SH-SY5Y (cell line): ENCODE data around the gene LRRC8D.

Source experiments
- GATA2 ChIP-seq: IDR thresholded peaks from 2 replicates; pipeline ENCODE4 v1.6.1; 2011; ENCODE audit warnings: mild to moderate bottlenecking, low read depth, low read length
- GATA3 ChIP-seq: IDR thresholded peaks from 2 replicates; pipeline ENCODE4 v1.6.1; 2011; ENCODE audit warnings: low read depth, mild to moderate bottlenecking, low read length, moderate library complexity

DNA sequence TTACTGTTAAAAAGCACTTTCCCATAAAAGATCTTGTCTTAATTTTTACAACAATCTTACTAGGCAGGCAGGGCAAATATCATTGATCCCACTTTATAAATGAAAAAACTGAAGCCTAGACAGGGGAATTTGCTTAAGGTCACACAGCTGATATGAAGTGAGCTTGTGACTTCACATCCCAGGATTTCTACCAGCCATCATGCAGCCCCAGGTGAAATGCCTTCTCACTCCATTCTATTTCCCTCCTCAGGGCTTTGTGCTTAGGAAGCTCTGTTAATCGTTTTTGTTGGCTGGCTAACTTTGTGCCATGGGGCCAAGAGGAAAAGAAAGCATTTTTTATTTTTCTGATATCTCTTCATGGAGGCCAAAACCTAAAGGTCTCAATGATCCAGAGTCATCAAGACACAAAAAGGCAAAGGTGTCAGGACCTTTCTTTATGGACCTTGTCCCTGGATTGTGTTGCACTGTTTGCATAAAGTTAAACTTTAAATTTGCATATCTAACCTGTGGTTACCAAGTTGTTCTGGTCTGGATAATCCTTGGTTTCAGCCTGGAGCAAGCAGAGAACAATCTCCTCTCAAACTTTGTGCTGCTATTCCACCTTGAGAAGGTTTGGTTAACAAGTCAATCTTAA, 129.3 kb downstream of the LRRC8D start:
- TF ChIP-seq GATA2: no peak
- no peak for TF ChIP-seq GATA3
